ENCODE data around the gene ARFGAP3.

Gene ARFGAP3

GRCh38 chr22:42747701-42748513 lies 109.2 kb downstream of the ARFGAP3 start:
- H4K20me1 ChIP-seq (ENCODE audit: insufficient read depth, low read length): no peaks in the 10 kb centered on the region
- no peak for DNase-seq
- 0 out of 2 replicates have a peak, but pooled peaks cover 2% of the 10 kb centered on the region for H3K27me3 ChIP-seq (replicated peaks; ENCODE audit: insufficient read depth, low read length)
- no peaks in the 10 kb centered on the region for H3K9me2 ChIP-seq (replicated peaks; ENCODE audit: insufficient read depth, low read length)
- no peak overlapping the region for H3K4me3 ChIP-seq (ENCODE audit: low read length)
- H3K27ac ChIP-seq (ENCODE audit: low read length): no peak overlapping the region
- H2AFZ ChIP-seq (ENCODE audit: low read length): no peak overlapping the region
- TF ChIP-seq EZH2 (optimal IDR thresholded peaks at IDR 0.05; ENCODE audit: low read depth, low read length): no peak
- H3K4me2 ChIP-seq (ENCODE audit: low read depth, low read length): no peak overlapping the region
- H3K4me1 ChIP-seq (ENCODE audit: low read length): no peaks in the 10 kb centered on the region
- H3F3A ChIP-seq (ENCODE audit: insufficient read depth, low read length): no peaks in the 10 kb centered on the region
- no peaks in the 10 kb centered on the region for H3K36me3 ChIP-seq (replicated peaks; ENCODE audit: insufficient read depth, low read length)
- H3K9ac ChIP-seq (ENCODE audit: low read length): no peak overlapping the region
- no peaks in the 10 kb centered on the region for H3K9me3 ChIP-seq (replicated peaks; ENCODE audit: insufficient read depth, low read length)
- no peaks in the 10 kb centered on the region for H3K79me2 ChIP-seq (ENCODE audit: low read length)

All from MM.1S (cell line).